SU-DHL-6 (cell line): ENCODE results near the gene FRS2.

Source experiments
- H2AFZ ChIP-seq: fragments of 200-600 bp; sonication (generic); 2 replicates; pipeline ENCODE4 v1.6.1; 2014; ENCODE audit warnings: low read depth, mild to moderate bottlenecking, moderate library complexity, mixed read lengths, antibody characterized with exemption, low read length; ENCODE audit not compliant: severe bottlenecking
- H3F3A ChIP-seq: fragments of 200-600 bp; shearing (Covaris generic); 2 replicates; pipeline ENCODE4 v1.6.0; 2016; ENCODE audit warnings: antibody characterized with exemption, mild to moderate bottlenecking; ENCODE audit not compliant: insufficient read depth
- H3K27ac ChIP-seq: fragments of 200-600 bp; sonication (generic); 2 replicates; pipeline ENCODE4 v1.5.1; 2016; ENCODE audit warnings: low read depth, mild to moderate bottlenecking, low read length, moderate library complexity, mixed read lengths
- H3K27me3 ChIP-seq: fragments of 200-600 bp; sonication (generic), shearing (Covaris generic); 2 replicates; pipeline ENCODE4 v1.6.0; 2014; ENCODE audit warnings: mild to moderate bottlenecking, low read length
- H3K36me3 ChIP-seq: fragments of 200-600 bp; sonication (generic); 2 replicates; pipeline ENCODE4 v1.6.1; 2014; ENCODE audit warnings: mild to moderate bottlenecking, low read length, mixed read lengths
- H3K4me2 ChIP-seq: fragments of 300-600, 200-600 bp; shearing (Covaris generic), sonication (generic); 2 replicates; pipeline ENCODE4 v1.6.0; 2014; ENCODE audit warnings: low read length, low read depth, mild to moderate bottlenecking; ENCODE audit not compliant: poor library complexity, severe bottlenecking
- H3K4me3 ChIP-seq: fragments of 200-600 bp; sonication (generic); 2 replicates; pipeline ENCODE4 v1.5.1; 2014; ENCODE audit warnings: antibody characterized with exemption, low read length, mild to moderate bottlenecking, mixed read lengths; ENCODE audit not compliant: insufficient read depth, poor library complexity, severe bottlenecking
- H3K79me2 ChIP-seq: fragments of 200-600 bp; sonication (generic); 2 replicates; pipeline ENCODE4 v1.6.1; 2014; ENCODE audit warnings: mild to moderate bottlenecking, low read length, moderate library complexity; ENCODE audit not compliant: insufficient read depth
- H3K9ac ChIP-seq: fragments of 200-600 bp; sonication (generic); 2 replicates; pipeline ENCODE4 v1.7.0; 2014; ENCODE audit warnings: mild to moderate bottlenecking, low read length
- H3K9me2 ChIP-seq: fragments of 200-600 bp; sonication (generic); replicated peaks from 2 replicates; pipeline ENCODE4 v1.6.1; 2014; ENCODE audit warnings: low read length; ENCODE audit not compliant: insufficient read depth
- H3K9me3 ChIP-seq: fragments of 200-600 bp; sonication (generic); 2 replicates; pipeline ENCODE4 v1.6.1; 2014; ENCODE audit warnings: low read length, mixed read lengths; ENCODE audit not compliant: insufficient read depth
- H4K20me1 ChIP-seq: fragments of 200-600 bp; sonication (generic); 2 replicates; pipeline ENCODE4 v1.6.1; 2014; ENCODE audit warnings: low read depth, mild to moderate bottlenecking, antibody characterized with exemption, low read length, moderate library complexity, mixed read lengths
- EZH2phosphoT487 ChIP-seq: fragments of 200-600 bp; sonication (generic), shearing (Covaris generic); conservative IDR thresholded peaks from 2 replicates; pipeline ENCODE4 v1.6.1; 2018; ENCODE audit warnings: mild to moderate bottlenecking, antibody characterized with exemption, low read length, moderate library complexity, mixed read lengths
- TF ChIP-seq, protein P1 (sequence below): fragments of 200-600 bp; sonication (generic); IDR thresholded peaks from one replicate; pipeline ENCODE4 v1.5.1; 2017; ENCODE audit warnings: antibody characterized with exemption, mild to moderate bottlenecking, low read length, moderate library complexity; ENCODE audit not compliant: insufficient read depth, poor library complexity, severe bottlenecking

The FRS2 gene

DNA sequence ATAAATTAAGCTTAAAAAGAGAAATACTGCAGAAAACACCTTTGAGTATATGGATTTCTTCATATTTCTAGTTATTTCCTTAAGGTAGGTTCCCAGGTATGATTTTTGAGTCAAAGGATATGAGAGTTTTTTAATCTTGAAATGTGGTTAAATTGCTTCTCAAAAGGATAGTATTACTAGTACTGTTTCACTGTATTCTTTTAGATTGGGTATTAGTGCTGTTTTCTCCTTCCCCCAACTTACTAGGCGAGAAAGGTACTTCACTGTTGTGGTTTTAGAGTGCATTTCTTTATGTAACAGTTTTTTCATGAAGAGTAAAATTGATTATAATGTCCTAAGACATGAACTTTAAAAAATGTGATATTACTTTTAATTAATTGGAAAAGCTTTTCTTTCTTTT, 13.5 kb downstream of the FRS2 start:
- H2AFZ ChIP-seq = no peak overlapping the region
- H3K9ac ChIP-seq = no peak overlapping the region
- peaks cover 2% of the 10 kb centered on the region for H3F3A ChIP-seq
- no peak overlapping the region for H3K4me2 ChIP-seq
- H3K27ac ChIP-seq = no peak overlapping the region
- no peaks in the 10 kb centered on the region for H3K9me3 ChIP-seq
- no peaks in the 10 kb centered on the region for H3K36me3 ChIP-seq
- no peak overlapping the region for H3K4me3 ChIP-seq
- H3K9me2 ChIP-seq = no peaks in the 10 kb centered on the region
- no peaks in the 10 kb centered on the region for H3K27me3 ChIP-seq
- peaks cover 12% of the 10 kb centered on the region for H4K20me1 ChIP-seq
- peaks cover 83% of the 10 kb centered on the region for H3K79me2 ChIP-seq
- TF ChIP-seq EZH2phosphoT487 = no peak

DNA sequence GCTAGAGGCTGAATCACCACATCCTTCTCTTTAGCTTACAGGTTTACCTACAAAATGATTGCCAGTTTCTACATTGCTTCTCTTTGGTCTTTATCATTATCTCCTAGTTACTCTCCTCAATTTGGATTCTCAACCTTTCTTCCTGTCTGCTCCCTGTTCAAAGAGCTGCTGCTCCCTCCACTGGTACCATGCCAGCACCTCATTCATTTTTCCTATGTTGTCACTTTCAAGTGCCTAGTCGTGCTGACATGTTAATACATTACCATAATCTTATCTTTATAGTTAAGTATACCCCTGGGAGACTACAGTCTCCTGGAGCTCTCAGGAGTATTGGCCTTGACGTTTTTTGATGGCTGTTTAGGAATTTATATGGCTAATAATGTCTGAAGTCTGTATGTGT, 14.2 kb downstream of the FRS2 start:
- peaks cover 12% of the 10 kb centered on the region for H4K20me1 ChIP-seq
- H3K9me3 ChIP-seq = no peaks in the 10 kb centered on the region
- no peaks in the 10 kb centered on the region for H3K9me2 ChIP-seq
- no peaks in the 10 kb centered on the region for H3K36me3 ChIP-seq
- no peaks in the 10 kb centered on the region for H3K27me3 ChIP-seq
- H3K27ac ChIP-seq = no peak overlapping the region
- H3K4me2 ChIP-seq = no peak overlapping the region
- H3K79me2 ChIP-seq = peaks cover 78% of the 10 kb centered on the region
- H3K4me3 ChIP-seq = no peak overlapping the region
- TF ChIP-seq EZH2phosphoT487 = no peak
- TF ChIP-seq, protein P1, sequence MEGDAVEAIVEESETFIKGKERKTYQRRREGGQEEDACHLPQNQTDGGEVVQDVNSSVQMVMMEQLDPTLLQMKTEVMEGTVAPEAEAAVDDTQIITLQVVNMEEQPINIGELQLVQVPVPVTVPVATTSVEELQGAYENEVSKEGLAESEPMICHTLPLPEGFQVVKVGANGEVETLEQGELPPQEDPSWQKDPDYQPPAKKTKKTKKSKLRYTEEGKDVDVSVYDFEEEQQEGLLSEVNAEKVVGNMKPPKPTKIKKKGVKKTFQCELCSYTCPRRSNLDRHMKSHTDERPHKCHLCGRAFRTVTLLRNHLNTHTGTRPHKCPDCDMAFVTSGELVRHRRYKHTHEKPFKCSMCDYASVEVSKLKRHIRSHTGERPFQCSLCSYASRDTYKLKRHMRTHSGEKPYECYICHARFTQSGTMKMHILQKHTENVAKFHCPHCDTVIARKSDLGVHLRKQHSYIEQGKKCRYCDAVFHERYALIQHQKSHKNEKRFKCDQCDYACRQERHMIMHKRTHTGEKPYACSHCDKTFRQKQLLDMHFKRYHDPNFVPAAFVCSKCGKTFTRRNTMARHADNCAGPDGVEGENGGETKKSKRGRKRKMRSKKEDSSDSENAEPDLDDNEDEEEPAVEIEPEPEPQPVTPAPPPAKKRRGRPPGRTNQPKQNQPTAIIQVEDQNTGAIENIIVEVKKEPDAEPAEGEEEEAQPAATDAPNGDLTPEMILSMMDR = no peak
- H3K9ac ChIP-seq = no peak overlapping the region
- no peak overlapping the region for H2AFZ ChIP-seq
- H3F3A ChIP-seq = peaks cover 2% of the 10 kb centered on the region

DNA sequence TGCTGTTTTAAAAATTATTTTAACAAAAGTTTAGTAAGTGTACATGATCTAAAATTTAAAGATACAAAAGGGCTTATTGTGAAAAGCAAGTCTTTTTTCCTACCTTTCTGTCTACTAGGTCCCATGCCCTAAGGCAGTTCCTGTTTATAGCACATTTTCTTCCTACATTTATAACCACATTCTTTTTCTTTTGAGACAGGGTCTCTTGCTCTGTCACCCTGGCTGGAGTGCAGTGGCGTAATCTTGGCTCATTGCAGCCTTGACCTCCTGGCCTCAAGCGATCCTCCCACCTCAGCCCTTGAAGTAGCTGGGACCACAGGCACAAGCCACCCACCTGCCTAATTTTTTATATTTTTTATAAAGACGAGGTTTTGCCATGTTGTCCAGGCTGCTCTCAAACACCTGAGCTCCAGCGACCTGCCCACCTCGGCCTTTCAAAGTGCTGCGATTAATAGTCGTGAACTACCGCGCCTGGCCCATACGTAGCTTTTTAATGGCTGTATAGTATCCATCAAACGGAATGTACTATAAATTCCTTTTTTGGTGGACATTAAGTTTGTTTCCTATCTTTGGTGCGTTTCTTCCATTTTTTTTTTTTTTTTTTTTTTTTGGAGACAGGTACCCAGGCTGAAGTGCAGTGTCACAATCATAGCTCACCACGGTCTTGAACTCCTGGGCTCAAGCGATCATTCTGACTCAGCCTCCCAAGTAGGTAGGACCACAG, 20.9 kb downstream of the FRS2 start:
- Histone ChIP-seq H3F3A (no peaks in the 10 kb centered on the region), H3K9me3 (no peaks in the 10 kb centered on the region), H3K27me3 (no peaks in the 10 kb centered on the region), H3K36me3 (no peaks in the 10 kb centered on the region), H3K9me2 (no peaks in the 10 kb centered on the region), H3K79me2 (peaks cover 68% of the 10 kb centered on the region), H3K9ac (no peak overlapping the region), H3K27ac (no peak overlapping the region), H4K20me1 (peaks cover 6% of the 10 kb centered on the region; the same call in 1 of the 2 replicates), H3K4me2 (no peak overlapping the region), H3K4me3 (no peak overlapping the region), H2AFZ (no peak overlapping the region)
- no peak for TF ChIP-seq EZH2phosphoT487
- TF ChIP-seq, protein P1 = no peak

DNA sequence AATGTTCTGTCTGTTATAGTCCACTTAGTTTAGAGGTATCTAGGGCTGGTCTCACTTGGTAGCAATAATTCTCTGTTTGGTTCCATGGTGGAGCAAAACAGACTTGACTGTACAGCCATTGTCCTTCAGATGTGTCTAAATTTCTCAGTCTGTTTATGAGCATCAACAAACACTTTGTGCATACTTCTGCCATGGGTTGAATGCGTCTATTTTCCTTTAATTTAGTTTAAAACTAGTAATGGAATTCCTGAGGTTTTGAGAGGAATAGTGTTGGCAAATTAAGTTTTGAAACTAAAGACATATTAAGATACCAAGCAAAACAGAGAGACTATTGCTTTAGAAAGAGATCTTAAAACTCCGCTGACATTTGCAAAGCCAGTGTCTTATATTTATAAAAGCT, 22.6 kb downstream of the FRS2 start:
- Histone ChIP-seq H3K4me3 (no peak overlapping the region), H3F3A (no peaks in the 10 kb centered on the region), H3K36me3 (no peaks in the 10 kb centered on the region), H3K27me3 (no peaks in the 10 kb centered on the region), H3K9me3 (no peaks in the 10 kb centered on the region), H4K20me1 (peaks cover 6% of the 10 kb centered on the region; the same call in 1 of the 2 replicates), H3K79me2 (peaks cover 54% of the 10 kb centered on the region), H3K9ac (no peak overlapping the region), H3K27ac (no peak overlapping the region), H3K4me2 (no peak overlapping the region), H3K9me2 (no peaks in the 10 kb centered on the region), H2AFZ (no peak overlapping the region)
- TF ChIP-seq, protein P1 = no peak
- TF ChIP-seq EZH2phosphoT487 = no peak
